HepG2 (cell line): ENCODE data around the gene RIPOR3. TPM values are rescaled to one million over a fixed set of nuclear protein-coding genes. Genes with fewer than 3 reads are reported as not detected.

Source experiments
- DMAP1 ChIP-seq: IDR thresholded peaks from 2 replicates; pipeline ENCODE4 v1.6.1; 2016
- HDAC1 ChIP-seq: sonication (generic); formaldehyde crosslinking; IDR thresholded peaks from 2 replicates; pipeline ENCODE4 v1.5.1; 2020; ENCODE audit warnings: mild to moderate bottlenecking, missing genetic modification reagents
- HNF1B ChIP-seq: sonication (generic); formaldehyde crosslinking; IDR thresholded peaks from 2 replicates; pipeline ENCODE4 v1.5.1; 2020; ENCODE audit warnings: mild to moderate bottlenecking, moderate library complexity, missing genetic modification reagents
- HNRNPUL1 ChIP-seq: fragments of 200-400 bp; formaldehyde crosslinking; IDR thresholded peaks from 2 replicates; pipeline ENCODE4 v1.6.1; 2017; ENCODE audit warnings: low read depth, mild to moderate bottlenecking, low read length, moderate library complexity
- HOXA7 ChIP-seq: sonication (generic); formaldehyde crosslinking; IDR thresholded peaks from 2 replicates; pipeline ENCODE4 v1.8.1; 2022; ENCODE audit warnings: mild to moderate bottlenecking, missing genetic modification reagents, moderate library complexity
- MED1 ChIP-seq: sonication (generic); formaldehyde crosslinking; IDR thresholded peaks from 2 replicates; pipeline ENCODE4 v1.4.0; 2020; ENCODE audit warnings: missing genetic modification reagents
- PHF20 ChIP-seq: sonication (generic); formaldehyde crosslinking; IDR thresholded peaks from 2 replicates; pipeline ENCODE4 v1.5.0; 2020; ENCODE audit warnings: mild to moderate bottlenecking, missing genetic modification reagents
- SMAD1 ChIP-seq: sonication (generic); formaldehyde crosslinking; IDR thresholded peaks from 2 replicates; pipeline ENCODE4 v1.4.0; 2020; ENCODE audit warnings: missing genetic modification reagents, low read depth, mild to moderate bottlenecking, borderline replicate concordance
- TBX3 ChIP-seq: fragments of 450-650 bp; IDR thresholded peaks from 2 replicates; pipeline ENCODE4 v1.6.1; 2017; ENCODE audit warnings: antibody characterized with exemption, mild to moderate bottlenecking, inconsistent platforms, borderline replicate concordance
- XRCC5 ChIP-seq: fragments of 200-400 bp; formaldehyde crosslinking; optimal IDR thresholded peaks from 2 replicates; pipeline ENCODE3; 2017; ENCODE audit warnings: mild to moderate bottlenecking, low read length
- ZFYVE20 ChIP-seq: sonication (generic); formaldehyde crosslinking; IDR thresholded peaks from 2 replicates; pipeline ENCODE4 v1.8.0; 2023; ENCODE audit warnings: low read depth, mild to moderate bottlenecking, moderate library complexity, missing genetic modification reagents, borderline replicate concordance
- ZNF18 ChIP-seq: sonication (generic); formaldehyde crosslinking; IDR thresholded peaks from 2 replicates; pipeline ENCODE4 v1.8.0; 2022; ENCODE audit warnings: mild to moderate bottlenecking, missing genetic modification reagents; ENCODE audit not compliant: insufficient replicate concordance
- ZNF605 ChIP-seq: sonication (generic); formaldehyde crosslinking; IDR thresholded peaks from 2 replicates; pipeline ENCODE4 v1.8.0; 2022; ENCODE audit warnings: mild to moderate bottlenecking, missing genetic modification reagents
- ZNF609 ChIP-seq: sonication (generic); formaldehyde crosslinking; IDR thresholded peaks from 2 replicates; pipeline ENCODE4 v1.4.0; 2020; ENCODE audit warnings: mild to moderate bottlenecking, missing genetic modification reagents, borderline replicate concordance
- ZNF878 ChIP-seq: sonication (generic); formaldehyde crosslinking; IDR thresholded peaks from 2 replicates; pipeline ENCODE4 v1.8.1; 2023; ENCODE audit warnings: mild to moderate bottlenecking, missing genetic modification reagents, moderate library complexity
- polyA plus RNA-seq, 8 experiments: library from polyadenylated mRNA; depleted of rRNA in 3 of 8; stranded (reverse) in 7 of 8; unstranded in 1 of 8; fragments of >200 nt; fragmentation: Illumina TruSeq in 4 of 8; extraction: Trizol in 4 of 8; gene quantifications; 2 replicates each; pipeline versions ENCODE4 v1.2.1 to v1.2.3, GENCODE V29; 2011 to 2016; ENCODE audit warnings: low read depth in 4 of 8, missing spikeins in 1 of 8, mixed read lengths in 1 of 8; ENCODE audit not compliant: insufficient read depth in 1 of 8
- total RNA-seq, 5 experiments: library from RNA; depleted of rRNA; stranded (reverse); fragments of >200 nt; fragmentation: Illumina TruSeq; extraction: Trizol; gene quantifications; 2 replicates each; pipeline ENCODE4 v1.2.3, GENCODE V29; 2016; ENCODE audit warnings: low read depth in 1 of 5
- TF ChIP-seq, protein P1 (sequence below): sonication (generic); formaldehyde crosslinking; IDR thresholded peaks from 2 replicates; pipeline ENCODE4 v1.5.0; 2020; ENCODE audit warnings: mild to moderate bottlenecking, missing genetic modification reagents, borderline replicate concordance
- TF ChIP-seq, protein P2 (sequence below): sonication (generic); formaldehyde crosslinking; IDR thresholded peaks from 2 replicates; pipeline ENCODE4 v1.4.0; 2020; ENCODE audit warnings: missing genetic modification reagents

The RIPOR3 gene
- total and polyA plus RNA-seq, 2 of the 13 experiments (the other 11 are each of a cell fraction or from before 2014, with no cell fraction given), result 0.18 TPM; not detected in 1

- TF ChIP-seq MED1 (CRISPR knock-in tag) (peak; percentile 75; the same call in 1 of the 2 replicates), HOXA7 (CRISPR knock-in tag) (no peak), DMAP1 (CRISPR knock-in tag) (no peak), ZNF609 (peak; percentile 44; the same call in 1 of the 2 replicates), SMAD1 (peak; percentile 97), ZNF605 (CRISPR knock-in tag) (no peak; the same call in none of the 2 replicates), ZNF18 (CRISPR knock-in tag) (peak; percentile 94), ZNF878 (CRISPR knock-in tag) (no peak; the same call in 1 of the 2 replicates), HNRNPUL1 (peak; percentile 57; the same call in 1 of the 2 replicates), XRCC5 (peak; percentile 94), PHF20 (CRISPR knock-in tag) (no peak; the same call in 1 of the 2 replicates), TBX3 (peak; percentile 82), ZFYVE20 (peak; percentile 93; the same call in 1 of the 2 replicates), HDAC1 (CRISPR knock-in tag) (peak; percentile 89), HNF1B (CRISPR knock-in tag) (peak; percentile 32; the same call in 1 of the 2 replicates)
- TF ChIP-seq, protein P1, sequence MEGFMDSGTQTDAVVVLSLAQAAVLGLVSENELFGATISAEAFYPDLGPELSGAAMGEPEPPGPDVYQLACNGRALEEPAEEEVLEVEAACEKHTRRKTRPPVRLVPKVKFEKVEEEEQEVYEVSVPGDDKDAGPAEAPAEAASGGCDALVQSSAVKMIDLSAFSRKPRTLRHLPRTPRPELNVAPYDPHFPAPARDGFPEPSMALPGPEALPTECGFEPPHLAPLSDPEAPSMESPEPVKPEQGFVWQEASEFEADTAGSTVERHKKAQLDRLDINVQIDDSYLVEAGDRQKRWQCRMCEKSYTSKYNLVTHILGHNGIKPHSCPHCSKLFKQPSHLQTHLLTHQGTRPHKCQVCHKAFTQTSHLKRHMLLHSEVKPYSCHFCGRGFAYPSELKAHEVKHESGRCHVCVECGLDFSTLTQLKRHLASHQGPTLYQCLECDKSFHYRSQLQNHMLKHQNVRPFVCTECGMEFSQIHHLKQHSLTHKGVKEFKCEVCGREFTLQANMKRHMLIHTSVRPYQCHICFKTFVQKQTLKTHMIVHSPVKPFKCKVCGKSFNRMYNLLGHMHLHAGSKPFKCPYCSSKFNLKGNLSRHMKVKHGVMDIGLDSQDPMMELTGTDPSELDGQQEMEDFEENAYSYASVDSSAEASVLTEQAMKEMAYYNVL, result no peak
- TF ChIP-seq, protein P2, sequence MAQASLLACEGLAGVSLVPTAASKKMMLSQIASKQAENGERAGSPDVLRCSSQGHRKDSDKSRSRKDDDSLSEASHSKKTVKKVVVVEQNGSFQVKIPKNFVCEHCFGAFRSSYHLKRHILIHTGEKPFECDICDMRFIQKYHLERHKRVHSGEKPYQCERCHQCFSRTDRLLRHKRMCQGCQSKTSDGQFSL (CRISPR knock-in tag), result peak; percentile 82; the same call in 1 of the 2 replicates
Observed at GRCh38 chr20:50731055-50731929, 40.0 kb upstream of the RIPOR3 start, which contains the start of gene PARD6B (continued).
